DLD1 (cell line): Measurements from ENCODE around the gene EML3.
"Not testable (repeated sequence)": the region's sequence is repeated elsewhere in the genome, so short reads cannot be mapped to it uniquely, and the experiment has no call there.

Experiments used
- in situ Hi-C: cut with HindIII; loops from 2 replicates; pipeline ENCODE4 v1.10.0; 2017; ENCODE audit warnings: low sequenced_read_pairs

EML3 gene

DNA sequence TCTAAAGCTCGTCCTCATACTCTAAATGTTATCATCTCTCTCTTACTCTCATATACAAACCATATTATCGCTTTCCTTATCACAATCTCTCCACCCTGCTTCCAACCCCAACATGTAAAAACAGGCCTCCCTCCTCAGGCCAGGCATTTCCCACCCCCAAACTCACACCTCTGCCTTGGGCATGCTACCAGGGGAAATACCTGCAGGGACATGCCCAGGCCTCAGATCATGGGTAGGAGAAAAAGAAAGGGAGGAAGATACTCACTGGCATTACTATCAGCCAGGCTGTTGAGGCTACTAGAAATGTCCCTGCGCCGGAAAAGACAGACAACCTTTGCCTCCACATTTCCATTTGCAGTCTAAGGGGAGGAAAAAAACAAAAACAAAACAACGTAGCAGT, 12.7 kb downstream of the EML3 start:
- in situ Hi-C loops: no loop called here

DNA sequence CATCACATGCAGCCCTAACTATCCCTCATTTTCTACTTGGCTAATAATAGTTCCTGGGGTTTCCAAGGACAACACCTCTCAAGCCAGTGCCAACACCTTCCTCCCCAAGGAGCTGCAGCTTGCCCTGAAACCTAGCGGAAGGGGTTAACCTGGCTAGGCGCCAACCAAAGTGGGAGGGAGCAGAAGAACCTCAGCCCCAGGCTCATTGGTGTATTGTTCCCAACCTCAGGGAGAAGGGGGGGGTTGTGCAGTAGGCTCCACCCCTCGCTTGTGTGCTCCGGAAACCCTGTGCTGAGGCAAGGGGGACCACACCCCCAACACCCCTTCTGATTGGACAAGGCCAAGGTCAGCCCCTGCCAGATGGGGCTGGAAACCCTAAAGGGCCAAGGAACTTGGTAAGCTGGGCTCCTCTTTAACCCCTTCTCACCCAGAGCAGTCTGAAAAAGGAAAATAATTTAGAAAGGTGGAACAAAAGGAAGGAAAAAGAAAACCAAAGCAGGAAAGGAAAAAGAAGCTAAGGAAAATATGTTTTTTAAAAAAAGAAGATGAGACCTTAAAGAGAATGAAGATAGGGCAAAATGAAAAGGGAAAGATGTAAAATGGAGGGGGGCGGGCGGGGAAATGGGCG, 13.4 kb downstream of the EML3 start:
- in situ Hi-C loops: no loop called here

DNA sequence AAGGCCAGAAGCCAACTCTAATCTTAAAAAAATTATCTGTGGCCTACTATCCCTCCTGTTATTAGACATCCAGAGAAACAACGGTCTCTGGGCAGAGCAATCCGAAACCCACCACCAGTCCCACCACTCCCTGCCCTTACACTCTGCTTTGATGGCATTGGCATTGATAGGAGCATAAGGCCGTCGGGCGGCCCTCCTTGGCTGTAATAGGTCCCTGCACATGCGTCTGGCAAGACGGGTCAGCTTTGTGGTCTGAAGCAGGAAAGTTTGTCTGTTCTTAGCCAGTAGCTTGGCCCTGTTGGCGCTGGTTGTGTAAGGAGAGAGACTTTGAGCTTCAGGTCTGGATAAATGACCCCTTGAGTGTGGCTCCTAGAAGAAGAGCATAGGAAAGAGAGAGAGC, 17.5 kb downstream of the EML3 start:
- in situ Hi-C loops: no loop called here

DNA sequence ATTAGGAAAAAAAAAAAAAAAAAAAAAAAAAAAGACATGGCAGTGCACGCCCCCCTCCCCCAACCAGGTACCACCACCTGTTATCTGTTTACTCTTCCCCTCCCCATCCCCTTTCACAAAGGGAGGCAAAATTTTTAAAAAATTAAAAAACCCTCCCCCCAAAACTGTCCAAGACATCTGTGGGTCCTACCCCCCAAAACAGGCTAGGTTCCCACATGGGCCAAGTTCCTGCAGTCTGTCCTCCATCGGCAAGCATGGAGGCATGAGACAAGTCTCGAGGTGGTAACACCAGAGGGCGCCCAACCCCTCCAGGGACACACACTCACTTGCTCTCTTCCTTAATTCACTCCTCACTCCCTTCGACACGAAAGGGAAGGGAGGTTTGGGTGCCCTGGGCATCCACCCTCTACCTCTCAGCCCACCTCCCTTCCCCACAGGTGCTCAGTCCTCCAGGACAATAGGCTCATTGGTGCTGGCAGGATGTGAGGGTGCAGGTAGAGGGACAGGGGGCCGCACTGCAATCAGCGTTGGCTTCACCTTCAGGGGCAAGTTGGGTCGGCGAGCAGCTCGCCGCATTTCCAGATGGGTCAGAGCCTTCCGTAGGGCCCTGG, 19.0 kb downstream of the EML3 start:
- in situ Hi-C loops: no loop called here

DNA sequence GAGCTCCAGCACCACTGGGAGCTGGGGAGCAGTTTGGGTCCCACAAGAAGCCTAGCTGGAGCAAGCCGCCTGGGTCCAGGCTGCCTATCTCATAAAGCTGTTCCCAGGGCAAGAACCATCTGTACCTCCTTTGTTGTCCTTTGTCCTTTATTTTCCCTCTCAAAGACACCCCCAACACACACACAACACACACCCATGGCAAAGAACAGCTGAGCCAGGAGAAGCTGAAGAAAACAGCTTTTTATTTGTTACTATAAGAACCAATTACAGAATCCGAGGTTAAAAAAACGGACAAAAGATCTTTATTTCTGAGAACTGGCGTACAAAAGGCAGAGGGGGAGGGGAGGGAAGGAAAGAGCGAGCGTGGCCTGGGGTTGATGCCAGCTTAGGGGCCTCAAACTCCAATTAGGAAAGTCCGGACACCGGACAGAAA, 19.6 kb downstream of the EML3 start:
- in situ Hi-C loops: no loop called here

DNA sequence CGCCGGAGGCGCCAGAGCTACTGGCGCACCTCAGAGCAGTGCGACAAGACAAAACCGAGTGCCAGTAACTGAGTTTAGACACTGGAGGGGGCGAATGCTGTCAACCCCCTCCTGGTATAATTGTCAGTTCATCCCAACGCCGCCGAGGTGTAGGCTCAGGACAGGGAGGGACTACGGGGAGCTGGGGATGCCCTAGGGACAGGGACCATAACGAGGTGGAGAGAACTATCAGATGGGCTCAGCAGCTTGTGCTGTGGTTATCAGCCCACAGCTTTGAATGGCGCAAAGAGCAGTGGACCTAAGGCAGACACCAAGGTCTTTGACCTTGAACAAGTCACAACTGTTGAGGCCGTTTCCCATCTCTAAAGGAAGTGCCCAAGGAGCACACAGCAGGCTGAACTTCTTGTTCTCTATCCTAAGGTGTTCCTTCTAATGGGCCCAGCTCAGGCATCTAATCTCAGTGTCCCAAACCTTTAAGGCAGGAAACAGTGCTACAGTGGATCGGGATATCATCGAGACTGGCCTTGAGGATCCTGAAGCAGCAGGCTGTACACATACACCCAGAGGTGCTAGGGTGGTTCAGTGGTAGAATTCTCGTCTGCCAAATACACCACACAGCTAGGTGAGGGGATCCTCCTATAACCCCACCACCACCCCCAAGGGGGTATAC, 20.3 kb downstream of the EML3 start:
- in situ Hi-C loops: no loop called here

DNA sequence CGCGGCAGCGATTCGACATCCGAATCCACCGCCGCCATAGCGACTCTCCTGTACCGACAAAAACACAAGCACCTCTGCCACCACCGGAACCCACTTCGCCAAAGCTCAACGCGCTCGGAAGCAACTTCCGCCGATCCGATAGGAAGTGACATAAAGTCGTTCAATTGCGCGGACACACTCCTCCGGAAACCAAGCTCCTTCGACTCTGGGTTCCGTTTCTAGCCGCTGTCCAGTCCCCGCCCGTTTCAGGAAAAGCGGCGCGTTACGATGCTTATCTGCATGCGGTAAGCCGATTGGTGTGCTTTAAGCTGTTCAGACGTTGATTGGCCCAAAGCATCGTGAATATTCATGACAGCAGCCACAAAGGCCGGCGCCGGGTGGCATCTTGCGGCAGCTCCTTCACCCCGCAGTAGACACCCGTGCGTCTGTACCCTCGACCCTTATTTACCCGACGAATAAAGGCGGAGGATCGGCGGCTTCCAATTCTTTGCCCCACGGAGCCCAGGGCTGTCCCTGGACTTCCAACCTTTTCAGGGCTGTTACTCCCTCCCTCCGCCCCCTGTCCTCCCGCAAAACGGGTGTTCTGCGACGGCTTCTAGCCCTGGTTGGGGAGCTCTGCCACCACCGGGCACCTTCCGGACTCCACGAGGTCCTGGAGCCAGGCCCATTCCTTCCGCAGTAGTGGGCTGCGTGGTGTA, 21.0 kb downstream of the EML3 start, which contains the start of gene TUT1:
TSS of gene TUT1 (minus strand) at position 76 of the 698 bp plus-strand sequence. CDS start at position 38, 38 bp downstream.
- in situ Hi-C loops: no loop called here

DNA sequence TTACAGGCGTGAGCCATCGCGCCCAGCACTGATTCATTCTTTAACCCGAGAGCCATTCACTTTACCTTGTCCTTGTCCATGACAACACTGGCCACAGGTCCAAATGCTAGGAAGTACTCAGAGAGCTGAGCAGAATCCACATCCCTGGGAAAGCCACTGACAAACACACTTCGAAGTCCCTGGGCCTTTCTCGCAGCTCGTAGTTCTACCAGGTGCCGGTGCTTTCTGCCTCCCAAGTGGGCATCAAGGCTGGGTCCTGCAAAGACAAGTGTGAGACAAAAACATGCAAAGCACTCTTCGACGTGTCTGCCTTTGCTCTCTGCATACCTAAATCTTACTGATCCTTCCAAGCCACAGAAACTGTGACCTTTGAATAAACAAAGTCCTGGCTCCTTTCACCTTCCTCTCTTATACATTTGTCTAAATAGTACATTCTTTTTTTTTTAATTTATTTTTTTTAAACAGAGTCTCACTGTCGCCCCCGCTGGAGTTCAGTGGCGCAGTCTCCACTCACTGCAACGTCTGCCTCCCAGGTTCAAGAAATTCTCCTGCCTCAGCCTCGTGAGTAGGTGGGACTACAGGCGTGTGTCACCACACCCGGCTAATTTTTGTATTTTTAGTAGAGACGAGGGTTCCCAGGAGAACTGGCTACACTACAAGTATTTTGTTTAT, 23.5 kb downstream of the EML3 start:
- in situ Hi-C loops: no loop called here

DNA sequence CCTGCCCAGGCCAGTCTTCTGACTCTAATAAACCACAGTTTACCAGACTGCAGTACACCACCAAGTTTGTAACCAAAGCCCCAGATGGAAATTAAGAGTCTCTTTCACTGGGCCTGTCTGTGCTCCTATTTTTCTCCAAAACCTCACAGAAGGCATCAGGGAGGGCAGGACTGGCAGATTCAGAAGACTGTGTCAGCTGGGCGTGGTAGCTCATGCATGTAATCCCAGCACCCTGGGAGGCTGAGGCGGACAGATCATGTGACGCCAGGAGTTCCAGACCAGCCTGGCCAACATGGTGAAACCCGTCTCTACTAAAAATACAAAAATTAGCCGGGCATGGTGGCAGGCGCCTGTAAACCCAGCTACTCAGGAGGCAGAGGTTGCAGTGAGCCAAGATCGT, 27.2 kb downstream of the EML3 start:
- in situ Hi-C loops: not testable (repeated sequence)

DNA sequence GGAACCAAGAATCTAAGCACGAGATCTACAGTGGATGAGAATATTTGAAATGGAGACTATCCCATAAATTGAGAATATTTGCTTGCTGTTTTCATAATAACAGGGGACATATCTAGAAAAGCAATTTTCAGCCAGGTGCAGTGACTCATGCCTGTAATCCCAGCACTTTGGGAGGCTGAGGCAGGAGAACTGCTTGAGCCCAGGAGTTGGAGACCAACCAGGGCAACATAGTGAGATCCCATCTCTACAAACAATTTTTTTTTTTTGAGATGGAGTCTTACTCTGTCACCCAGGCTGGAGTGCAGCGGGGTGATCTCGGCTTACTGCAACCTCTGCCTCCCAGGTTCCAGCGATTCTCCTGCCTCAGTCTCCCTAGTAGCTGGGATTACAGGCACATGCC, 30.8 kb downstream of the EML3 start:
- in situ Hi-C loops: not testable (repeated sequence)

DNA sequence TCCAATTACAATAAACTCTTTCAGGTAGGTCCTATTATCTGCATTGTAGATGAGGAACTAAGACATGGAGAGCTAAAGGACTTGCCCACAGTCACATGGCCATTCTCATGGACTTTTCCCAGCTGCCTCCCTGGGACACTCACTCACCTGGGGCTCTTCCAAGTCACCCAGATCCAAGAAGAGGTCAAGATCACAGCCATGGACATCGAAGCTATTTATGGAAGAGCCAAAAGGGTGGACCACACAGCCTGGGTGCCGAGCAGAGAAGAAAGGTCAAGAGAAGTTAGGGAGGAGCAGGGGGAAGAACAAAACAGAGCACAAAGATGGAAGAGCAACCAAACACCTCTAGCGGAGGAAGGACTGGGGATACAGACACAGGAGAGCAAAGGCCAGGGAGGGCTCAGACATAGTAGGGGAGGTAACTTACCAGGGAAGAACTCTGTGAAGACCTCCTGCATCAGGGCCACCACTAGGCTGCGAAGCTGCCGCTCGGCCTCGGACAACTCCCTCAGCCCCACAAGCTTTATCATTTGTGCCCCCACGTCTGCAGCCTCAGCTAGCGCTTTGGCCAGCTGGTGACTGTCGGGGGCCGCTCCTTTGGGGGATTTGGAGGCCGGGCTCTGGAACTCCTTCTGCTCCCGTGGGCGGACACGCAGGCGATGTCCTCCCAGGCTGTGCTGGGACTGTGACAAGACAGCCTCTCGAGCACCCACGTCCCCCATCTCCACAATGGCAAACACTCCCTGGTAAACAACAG, 31.4 kb downstream of the EML3 start:
- in situ Hi-C loops: no loop called here

DNA sequence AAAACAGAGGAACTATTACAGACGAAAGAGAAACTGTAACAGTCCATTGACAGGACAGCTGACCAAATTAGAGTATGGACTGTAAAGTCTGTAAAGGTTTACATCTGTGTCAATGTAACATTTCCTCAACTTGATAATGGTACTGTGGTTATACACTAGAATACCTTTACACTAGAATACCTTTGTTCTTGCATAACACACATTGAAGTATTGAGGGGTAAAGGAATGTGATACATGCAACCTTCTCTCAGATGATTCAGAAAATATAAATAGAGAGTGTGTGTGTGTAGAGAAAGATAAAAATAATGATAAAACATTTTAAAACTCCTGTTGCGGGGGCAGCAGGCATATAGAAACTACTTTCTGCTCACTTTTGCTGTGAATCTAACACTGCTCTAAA, 33.3 kb downstream of the EML3 start:
- in situ Hi-C loops: no loop called here

DNA sequence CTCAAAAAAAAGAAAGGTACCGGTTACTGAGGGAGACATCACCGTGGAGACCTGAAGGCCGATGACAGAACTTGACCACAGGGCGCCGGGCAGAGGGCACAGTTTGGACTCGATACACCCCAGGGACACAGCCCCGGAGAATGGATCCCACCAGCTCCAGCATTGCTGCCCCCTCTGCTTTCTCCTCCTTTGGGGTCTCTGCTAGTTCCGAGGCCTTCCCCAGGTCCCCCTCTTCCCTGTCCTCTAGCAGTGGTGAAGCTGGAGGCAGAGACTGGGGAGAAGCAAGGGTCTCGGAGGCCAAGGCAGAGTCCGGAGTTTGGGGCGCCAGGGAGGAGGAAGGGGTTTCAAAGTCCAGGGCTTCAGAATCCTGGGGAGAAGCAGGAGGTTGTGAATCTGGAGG, 34.0 kb downstream of the EML3 start:
- in situ Hi-C loops: no loop called here

DNA sequence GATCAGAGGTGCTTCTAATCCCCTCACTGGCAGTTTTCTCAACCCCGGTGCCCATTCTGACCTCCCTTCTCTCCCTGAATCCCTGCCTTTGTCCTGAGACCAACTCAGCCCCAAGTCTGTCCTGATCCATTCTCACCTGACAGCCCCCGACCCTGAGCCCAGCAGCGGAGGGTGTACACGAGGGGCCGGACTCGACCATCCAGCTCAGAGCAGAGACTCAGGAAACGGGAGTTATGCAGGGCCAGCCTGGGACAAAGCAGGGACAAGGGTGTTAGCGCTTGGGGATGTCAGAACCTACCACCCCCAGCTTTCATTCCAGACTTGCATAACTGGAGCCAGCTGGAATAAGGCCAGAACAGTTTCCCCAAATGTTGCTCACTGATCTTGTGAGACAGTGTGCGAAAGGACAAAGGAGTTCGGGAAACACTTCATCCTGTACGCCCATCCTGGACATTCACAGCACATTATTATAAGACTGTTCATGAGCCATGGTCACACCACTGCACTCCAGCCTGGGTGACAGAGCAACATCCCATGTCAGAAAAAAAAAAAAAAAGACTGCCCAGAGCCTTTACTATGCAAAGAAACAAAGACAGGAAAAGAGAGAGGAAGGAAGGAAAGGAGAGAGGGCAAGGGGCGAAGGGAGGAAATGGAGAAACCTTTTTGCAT, 35.4 kb downstream of the EML3 start:
- in situ Hi-C loops: no loop called here

DNA sequence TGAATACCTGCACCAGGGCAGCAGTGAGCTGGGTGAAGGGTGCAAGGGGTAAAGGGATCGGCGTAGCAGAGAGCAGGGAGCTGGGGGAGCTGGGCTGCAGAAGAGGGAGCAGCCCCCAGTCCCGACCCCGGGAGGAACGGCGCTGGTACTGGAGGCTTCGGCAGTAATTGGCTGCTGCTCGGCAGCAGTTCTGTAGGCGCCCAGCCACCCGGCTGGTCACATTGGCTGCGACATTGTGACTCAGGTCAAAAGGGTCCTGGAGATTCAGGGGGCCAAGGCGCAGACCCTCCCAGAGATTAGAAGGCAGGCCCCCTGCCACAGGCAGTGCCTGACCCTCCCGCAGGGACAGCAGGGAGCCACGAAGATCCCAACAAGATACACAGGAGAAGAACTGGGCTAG, 36.7 kb downstream of the EML3 start:
- in situ Hi-C loops: no loop called here

DNA sequence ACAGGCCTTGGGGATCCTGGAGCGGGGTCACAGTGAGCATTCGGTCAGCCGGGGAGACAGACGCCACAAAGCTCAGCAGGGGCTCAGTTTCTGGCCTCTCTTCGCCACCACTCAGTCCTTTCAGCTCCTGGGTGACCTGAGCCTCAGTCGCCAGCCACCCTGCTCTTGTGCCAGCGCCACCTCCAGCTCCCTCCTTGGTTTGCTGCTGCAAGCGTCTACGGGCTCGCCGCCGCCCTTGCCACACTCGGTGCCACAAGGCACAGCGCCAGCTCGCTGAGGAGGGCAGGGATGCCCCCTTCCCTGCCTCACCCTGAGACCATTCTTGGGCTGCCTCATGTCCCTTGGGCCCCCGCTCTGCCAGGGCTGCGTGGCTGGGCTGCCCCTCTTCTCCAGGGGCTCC, 37.4 kb downstream of the EML3 start:
- in situ Hi-C loops: no loop called here

DNA sequence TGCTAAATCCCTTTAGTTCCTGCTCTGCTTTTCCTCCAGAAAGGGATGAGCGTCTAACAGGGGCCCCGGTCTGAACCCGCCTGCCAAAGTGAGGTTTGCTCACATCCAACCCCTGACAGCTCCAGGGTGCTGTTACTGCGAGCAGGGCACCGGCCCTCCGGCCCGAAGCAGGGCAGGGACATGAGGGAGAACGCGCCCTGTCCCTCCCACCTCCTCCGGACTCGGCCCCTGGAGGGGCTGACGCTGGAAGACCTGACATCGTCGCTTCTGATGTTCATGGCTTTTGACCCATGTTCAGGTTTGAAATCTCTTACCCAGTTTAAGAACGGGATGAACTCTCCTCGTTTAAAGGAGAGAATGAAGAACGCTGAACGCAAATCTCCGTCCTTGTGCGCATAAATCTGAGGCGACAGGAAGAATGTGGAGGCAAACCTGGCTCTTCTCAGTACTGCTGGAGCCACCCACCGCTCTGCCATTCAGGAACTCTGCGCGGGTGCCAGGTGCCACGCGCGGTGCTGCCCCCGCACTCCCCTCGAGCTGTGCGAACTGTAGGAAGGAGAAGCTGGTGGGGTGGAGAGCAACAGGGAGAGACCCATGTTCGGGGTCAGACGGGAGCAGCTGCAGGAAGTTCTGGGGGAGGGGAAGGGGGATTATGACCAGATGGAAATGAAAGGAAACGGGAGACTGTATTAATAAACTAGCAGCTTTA, 38.1 kb downstream of the EML3 start:
- in situ Hi-C loops: loop anchor here (25.0 kb wide), 1 partner anchor 137 kb away; no protein-coding TSS in a partner anchor

DNA sequence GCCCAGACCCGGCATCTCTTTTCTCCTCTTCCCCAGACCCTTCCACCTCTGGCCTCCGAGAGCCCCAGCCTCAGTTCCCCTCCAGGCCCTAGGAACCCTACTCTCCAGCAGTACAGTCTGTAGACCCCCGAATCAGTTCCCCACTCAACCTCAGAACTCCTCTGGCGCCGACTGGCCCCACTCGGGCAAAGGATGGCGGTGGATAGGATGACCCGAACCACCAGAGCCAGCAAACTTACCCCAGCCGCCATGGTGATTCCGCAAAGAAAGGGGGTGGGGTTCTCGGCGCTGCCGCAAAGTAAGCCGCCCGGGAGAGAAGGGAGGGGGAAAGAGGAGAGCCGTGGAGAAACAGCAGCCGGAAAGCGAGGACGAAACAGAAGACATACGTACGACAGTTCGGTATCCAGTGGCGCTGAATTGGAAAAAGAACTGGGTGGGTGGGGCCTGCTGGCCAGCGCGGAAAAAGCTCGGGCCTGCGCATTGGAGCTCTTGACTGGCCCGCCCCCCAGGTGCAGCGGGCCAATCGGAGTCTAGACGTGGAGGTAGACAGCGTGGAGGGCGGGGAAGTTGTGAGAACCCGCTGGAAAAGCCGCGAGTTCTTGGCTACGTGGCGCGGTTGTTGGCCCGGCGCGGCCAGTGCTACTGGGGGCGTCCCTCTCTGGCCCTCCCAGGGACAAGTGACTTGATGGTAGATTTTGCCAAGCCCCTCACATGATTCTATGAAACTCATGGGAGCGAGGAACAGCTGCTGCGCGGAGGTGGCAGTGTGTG, 38.8 kb downstream of the EML3 start, which contains the start of gene EEF1G:
TSS of gene EEF1G (minus strand) at position 300 of the 771 bp plus-strand sequence. CDS start at position 251, 49 bp downstream.
- in situ Hi-C loops: loop anchor here (25.0 kb wide), 1 partner anchor 136 kb away; no protein-coding TSS in a partner anchor
